Activated CD4-positive, alpha-beta T cell treated with anti-CD3 and anti-CD28 coated beads, Interleukin-10, Interleukin-2, amounts not matched to agents 100 ng/mL and 50 ng/mL, durations not matched to agents 16 hours and 8 hours (primary cell): ENCODE results near the gene GRPR.
"Not testable (repeated sequence)": the region's sequence is repeated elsewhere in the genome, so short reads cannot be mapped to it uniquely, and the experiment has no call there.

Source experiments
- DNase-seq: peaks from one replicate; pipeline ENCODE4 v3.0.0-alpha.2; 2020

Gene GRPR

GRCh38 chrX:16138108-16138427 is 14.7 kb downstream of the GRPR start:
- no peak for DNase-seq

DNA sequence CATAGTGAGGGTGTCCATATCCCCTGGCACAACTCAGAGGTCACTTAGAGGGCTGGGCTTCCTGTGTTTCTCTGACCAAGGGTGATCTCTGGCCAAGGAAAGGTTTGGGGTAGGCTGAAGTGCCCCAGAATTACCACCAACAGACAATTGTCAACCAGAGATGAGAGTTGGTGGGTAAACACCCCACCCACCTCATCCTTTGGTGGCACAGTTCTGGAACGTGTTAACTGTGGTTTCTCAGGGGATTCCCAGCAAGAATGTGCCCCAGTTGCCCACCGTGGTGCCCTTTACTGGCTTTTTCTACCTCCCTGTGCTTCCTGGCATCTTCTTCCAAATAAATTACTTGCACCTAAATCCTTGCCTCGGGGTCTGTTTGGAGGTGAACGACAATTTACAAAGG is 17.1 kb downstream of the GRPR start:
- DNase-seq, result peak; percentile 1

DNA sequence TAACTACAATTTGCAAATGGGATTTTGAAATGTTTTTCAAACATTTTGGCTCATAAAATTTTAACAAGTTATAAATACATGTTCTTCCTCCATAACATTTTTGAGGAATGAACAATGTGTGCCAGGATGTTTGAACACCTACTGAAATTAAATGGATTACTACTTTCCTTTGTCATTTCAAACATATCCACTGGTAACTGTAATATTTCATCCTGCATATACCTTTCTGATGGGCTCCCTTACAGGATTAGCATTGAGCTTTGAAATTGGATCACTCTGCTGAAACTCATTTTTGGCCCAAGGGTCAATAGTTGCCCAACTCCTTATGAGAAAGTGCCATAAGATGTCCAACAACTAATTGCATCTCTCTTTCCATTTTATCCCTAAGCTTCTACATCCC is 17.6 kb downstream of the GRPR start:
- no peak for DNase-seq

- no peak for DNase-seq
These were observed 18.3 kb downstream of the GRPR start for GRCh38 chrX:16141422-16142245.

GRCh38 chrX:16142246-16142558 is 18.8 kb downstream of the GRPR start:
- DNase-seq, result no peak

- DNase-seq, result no peak
These were observed 20.6 kb downstream of the GRPR start for GRCh38 chrX:16143968-16144367.

DNA sequence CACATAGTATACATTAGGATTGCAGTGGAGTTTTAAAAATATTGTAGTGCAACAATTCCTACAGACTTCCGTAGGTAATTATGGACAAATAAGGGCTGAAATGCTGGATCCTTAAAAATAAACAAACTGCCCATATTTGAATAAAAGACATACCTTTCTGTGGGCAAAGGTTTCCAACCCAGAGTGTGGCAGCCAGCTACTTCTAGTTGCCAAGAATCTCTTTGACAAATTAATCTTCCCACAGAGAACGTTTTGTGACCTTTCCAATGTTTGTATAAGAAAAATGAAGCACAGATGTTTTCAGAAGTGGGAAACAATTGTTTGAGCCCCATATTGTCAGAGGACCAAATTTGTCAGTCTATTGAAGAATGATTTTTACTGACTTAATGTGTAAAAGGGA is 21.1 kb downstream of the GRPR start:
- no peak for DNase-seq

DNA sequence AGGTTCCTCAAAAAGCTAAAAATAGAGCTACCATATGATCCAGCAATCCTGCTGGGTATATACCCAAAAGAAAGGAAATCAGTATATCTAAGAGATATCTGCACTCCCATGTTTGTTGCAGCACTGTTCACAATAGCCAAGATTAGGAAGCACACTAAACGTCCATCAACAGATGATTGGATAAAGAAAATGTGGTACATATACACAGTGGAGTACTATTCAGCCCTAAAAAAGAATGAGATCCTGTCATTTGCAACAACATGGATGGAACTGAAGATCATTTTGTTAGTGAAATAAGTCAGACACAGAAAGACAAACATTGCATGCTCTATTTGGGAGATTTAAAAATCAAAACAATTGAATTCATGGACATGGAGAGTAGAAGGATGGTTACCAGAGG is 21.7 kb downstream of the GRPR start:
- DNase-seq, result not testable (repeated sequence)

DNA sequence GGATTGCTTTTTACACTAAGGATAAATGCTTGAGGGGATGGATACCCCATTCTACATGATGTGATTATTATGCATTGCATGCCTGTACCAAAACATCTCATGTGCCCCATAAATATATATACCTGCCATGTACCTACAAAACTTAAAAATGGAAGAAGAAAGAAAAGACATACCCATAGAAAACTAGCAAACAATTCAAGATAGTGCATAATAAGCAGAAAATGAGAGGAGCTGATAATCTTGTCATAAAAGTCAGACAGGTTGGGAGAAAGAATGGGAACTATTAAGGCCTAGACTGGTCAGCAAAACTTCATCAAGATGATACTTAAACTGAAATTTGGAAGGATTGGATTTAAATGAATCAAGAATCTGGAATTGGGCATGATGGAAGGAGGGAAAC is 22.3 kb downstream of the GRPR start:
- DNase-seq, result no peak

DNA sequence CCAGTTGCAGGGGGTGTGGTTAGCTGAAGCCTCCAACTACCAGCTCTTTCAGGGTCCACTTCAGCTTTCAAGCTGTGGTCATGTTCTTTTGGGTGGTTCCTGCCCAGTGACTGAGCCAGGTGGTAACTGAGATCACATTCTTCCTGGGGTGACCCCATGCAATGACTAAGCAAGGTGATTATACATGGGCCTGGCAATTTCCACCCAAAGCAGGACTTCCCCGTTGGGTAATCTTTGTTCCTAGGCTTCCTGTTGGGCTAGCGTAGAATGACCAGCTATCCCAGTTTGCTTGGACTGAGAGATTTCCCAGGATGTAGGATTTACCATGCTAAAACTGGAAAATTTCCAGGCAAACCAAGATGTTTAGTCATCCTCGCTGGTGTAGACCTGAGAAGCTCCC is 25.5 kb downstream of the GRPR start:
- no peak for DNase-seq

DNA sequence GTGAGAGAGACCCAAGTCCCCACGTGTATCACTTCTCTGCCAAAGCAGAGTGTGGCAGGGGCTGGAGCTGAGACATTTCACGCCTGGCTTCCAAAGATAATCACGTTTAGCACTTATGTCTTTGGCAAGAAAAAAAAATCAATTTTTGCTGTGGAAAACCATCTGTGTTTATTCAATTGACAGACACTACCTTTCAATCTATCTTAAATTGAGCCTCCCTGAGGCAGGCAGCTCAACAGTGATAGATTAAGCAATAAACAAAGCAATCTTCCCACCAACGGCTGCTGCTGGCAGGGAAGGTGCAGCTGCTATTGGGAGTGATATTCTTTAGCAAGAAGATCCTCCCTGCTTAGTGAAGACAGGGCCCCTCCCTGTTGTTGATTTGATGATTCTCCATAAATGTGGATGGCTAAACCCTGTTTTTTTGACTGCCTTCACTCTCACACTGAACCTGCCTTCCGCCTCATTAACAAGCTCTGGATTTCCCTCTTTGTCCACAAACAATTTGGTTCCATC is 32.3 kb downstream of the GRPR start:
- DNase-seq, result no peak

- no peak for DNase-seq
These were observed 33.4 kb downstream of the GRPR start for GRCh38 chrX:16156692-16157331.

DNA sequence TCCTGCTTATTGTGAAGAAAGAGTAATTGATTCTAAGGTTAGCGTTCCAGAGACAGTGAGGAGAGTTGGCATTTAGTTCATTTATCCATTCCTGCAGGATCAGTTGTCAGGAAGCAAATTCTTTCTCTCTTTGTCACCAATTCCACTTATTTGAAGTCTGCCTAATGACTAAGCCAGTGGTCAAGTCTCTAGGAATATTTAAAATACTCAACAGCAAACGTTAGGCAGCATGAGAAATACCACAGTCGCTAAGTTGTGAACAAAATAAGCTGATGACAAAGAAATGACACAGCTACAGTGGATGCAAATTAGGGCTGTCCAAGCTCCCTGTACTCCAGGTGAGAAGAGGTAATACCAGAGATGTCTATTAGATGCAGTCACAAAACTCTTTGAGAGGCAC is 37.4 kb downstream of the GRPR start:
- no peak for DNase-seq

DNA sequence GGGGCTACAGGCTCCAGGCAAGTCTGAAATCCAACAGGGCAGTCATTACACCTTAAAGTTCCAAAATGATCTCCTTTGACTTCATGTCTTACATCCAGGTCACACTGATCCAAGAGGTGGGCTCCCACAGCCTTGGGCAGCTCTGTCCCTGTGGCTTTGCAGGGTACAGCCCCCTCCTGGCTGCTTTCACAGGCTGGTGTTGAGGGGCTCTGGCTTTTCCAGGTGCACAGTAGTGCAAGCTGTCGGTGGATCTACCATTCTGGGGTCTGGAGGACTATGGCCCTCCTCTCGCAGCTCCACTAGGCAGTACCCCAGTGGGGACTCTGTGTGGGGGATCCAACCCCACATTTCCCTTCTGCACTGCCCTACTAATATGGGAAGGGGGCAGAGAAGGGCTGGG is 37.8 kb downstream of the GRPR start:
- not testable (repeated sequence) for DNase-seq

- no peak for DNase-seq
These were observed 39.0 kb downstream of the GRPR start for GRCh38 chrX:16162391-16162790.

DNA sequence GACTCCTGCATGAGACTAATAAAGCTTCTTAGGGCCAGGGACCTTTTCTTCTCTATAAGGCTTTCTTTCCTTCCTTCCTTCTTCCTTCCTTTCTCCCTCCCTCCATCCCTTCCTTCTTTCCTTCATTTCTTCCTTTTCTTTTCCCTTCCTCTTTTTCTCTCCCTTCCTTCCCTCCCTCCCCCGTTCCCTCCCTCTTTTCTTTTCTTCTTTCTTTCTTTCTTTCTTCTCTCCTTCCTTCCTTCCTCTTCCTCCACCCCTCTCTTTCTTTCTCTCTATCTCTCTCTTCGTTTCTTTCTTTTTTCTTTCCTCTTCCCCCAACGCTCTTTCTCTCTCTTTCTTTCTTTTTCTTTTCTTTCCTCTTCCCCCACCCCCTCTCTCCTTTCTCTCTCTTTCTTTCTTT is 41.4 kb downstream of the GRPR start:
- no peak for DNase-seq

DNA sequence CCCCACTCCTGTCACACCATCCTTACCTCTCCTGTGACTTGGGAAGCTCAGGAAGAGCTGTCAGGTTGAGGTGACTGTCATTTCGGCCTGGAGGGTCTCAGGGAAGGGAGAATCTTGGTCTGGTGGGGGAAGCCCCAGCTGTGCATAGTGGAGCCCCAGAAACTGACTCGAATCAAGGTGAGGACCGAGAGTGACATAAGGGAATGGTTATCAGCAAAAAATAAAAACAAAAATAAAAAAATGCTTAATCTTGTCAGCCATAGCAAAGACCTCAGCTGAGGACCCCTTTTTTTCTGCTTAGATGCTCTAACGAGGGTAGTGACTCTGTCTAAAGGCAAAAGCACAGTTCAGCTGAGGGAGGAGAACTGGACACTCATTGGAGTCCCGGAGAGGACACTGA is 43.8 kb downstream of the GRPR start, which contains the start of gene MAGEB17:
Gene MAGEB17, plus strand, starts transcription at position 301 of the 400 bp plus-strand sequence. CDS start 2,902 bp downstream, outside the sequence.
- DNase-seq, result no peak

GRCh38 chrX:16171039-16171438 is 47.7 kb downstream of the GRPR start:
- DNase-seq, result no peak

GRCh38 chrX:16171944-16172343 is 48.6 kb downstream of the GRPR start:
- no peak for DNase-seq

DNA sequence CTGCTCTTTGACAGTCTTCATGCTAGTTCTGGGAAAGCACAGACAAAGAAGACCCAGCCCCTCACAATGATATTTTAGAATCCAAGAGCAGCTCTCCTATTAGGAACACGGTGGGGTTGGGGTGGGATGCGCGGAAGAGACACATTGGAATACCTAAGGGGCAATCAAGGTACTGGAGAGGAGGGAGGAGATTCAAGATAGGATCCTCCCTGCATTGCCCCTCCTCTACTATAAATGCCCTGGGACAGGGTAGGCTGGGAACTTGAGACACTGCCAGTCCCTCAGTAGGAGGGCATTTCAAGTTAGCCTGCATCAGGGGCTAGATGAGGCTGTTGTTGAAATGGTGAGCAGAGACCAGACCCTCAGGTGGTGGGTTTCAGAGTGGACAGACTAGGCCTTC is 49.0 kb downstream of the GRPR start:
- no peak for DNase-seq

DNA sequence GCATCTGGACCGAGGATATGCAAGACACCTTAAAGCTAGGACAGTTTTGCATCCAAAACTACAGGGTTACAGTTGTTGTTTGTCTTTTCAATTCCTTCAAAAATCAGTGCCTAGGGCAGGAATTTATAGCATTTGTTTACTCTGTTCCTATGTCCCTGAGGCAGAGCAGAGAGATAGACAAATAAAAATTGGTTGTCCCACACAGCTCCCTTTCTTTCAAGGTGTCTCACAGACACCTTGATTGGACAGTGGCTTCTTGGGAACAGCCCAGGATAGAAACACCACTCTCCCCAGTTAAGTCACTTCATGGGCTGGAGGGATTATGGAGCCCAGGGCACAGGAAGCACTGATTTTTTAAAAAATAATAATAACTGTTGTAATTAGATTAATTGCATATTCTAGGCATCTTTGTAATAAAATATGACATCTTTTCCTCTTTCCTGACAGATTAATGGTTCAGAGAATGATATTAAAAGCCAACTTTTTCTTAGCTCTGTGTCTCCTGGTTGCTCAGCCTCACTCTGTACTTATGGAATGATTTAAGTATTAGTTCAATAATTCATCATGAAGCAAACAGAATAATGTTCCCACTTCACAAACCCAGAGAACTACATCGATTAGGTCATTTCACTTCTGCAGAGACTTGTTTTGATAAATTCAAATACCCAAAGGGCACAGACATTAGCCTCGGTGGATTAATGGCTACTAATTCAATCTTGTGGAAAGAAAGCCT is 52.1 kb downstream of the GRPR start:
- DNase-seq, result no peak

- no peak for DNase-seq
These were observed 53.9 kb downstream of the GRPR start for GRCh38 chrX:16177260-16177659.

- DNase-seq, result not testable (repeated sequence)
These were observed 60.5 kb downstream of the GRPR start for GRCh38 chrX:16183843-16184242.

DNA sequence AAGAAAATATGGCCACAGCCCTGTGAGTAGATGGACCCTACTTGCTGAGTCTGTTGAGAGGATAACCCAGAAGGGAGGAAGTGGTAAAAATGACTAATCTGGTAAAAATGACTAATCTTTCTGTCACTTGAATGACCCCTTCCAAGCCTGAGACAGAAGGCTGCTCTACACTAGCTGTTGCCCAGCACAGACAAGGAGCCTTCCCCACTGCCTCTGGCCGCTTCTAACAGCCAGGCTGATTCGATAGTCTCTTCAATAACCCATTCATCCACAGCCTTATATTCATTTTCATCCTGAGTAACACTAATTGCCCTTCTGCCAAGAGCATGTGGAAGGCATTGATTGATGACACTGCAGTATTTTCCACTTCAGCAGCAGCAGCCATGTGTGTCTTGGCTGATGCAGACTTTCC is 62.4 kb downstream of the GRPR start:
- peak; percentile 42 for DNase-seq
